Kidney (tissue), 14 donors: Measurements from ENCODE around the gene ABI3BP. TPM values are rescaled to one million over a fixed set of nuclear protein-coding genes. Genes with fewer than 3 reads are reported as not detected.

Source experiments
- DNase-seq, 5 donors: peaks; one replicate each; pipeline ENCODE4 v3.0.0-alpha.2; 2013 to 2020
- FAIRE-seq: peaks from 2 replicates; lab custom pipeline; 2012; peaks lifted over from hg19 to GRCh38; lab: Jason Lieb, UNC
- H3K27ac ChIP-seq, 2 donors: one replicate each; pipeline ENCODE4 v1.7.0; 2013; ENCODE audit warnings: low read depth in 2 of 2, low read length in 2 of 2, inconsistent platforms in 1 of 2
- H3K27me3 ChIP-seq: one replicate; pipeline ENCODE4 v1.7.1; 2013; ENCODE audit warnings: low read length, inconsistent platforms; ENCODE audit not compliant: control insufficient read depth, insufficient read depth
- H3K36me3 ChIP-seq, 3 donors: one replicate each; pipeline versions ENCODE4 v1.7.0 to v1.7.1; 2013; ENCODE audit warnings: low read length in 3 of 3, control low read depth in 1 of 3, inconsistent platforms in 1 of 3; ENCODE audit not compliant: insufficient read depth in 3 of 3, control insufficient read depth in 2 of 3
- H3K4me1 ChIP-seq, 3 donors: one replicate each; pipeline versions ENCODE4 v1.7.0 to v1.7.1; 2013; ENCODE audit warnings: low read length in 3 of 3, inconsistent platforms in 1 of 3, low read depth in 1 of 3; ENCODE audit not compliant: control insufficient read depth in 2 of 3, insufficient read depth in 2 of 3
- H3K4me3 ChIP-seq, 3 donors: one replicate each; pipeline versions ENCODE4 v1.7.0 to v1.8.1; 2013; ENCODE audit warnings: low read length in 3 of 3, control low read depth in 1 of 3, inconsistent platforms in 1 of 3
- H3K9ac ChIP-seq, 3 donors: one replicate each; pipeline versions ENCODE4 v1.7.0 to v1.7.1; 2013; ENCODE audit warnings: low read length in 3 of 3, control low read depth in 1 of 3, inconsistent platforms in 1 of 3
- H3K9me3 ChIP-seq, 3 donors: one replicate each; pipeline versions ENCODE4 v1.7.0 to v1.7.1; 2013; ENCODE audit warnings: low read length in 3 of 3, control low read depth in 1 of 3, inconsistent platforms in 1 of 3; ENCODE audit not compliant: control insufficient read depth in 2 of 3, insufficient read depth in 1 of 3
- CTCF ChIP-seq: IDR thresholded peaks from 3 replicates; pipeline ENCODE4 v1.5.1; 2012; ENCODE audit warnings: mild to moderate bottlenecking, moderate library complexity, borderline replicate concordance; ENCODE audit not compliant: insufficient read depth; ENCODE audit errors: extremely low read depth
- intact Hi-C: fragments of 100-400 bp; cut with DNase I; formaldehyde crosslinking; loops from one replicate; pipeline ENCODE4 v1.11.1; 2022
- polyA plus RNA-seq: library from polyadenylated mRNA; stranded (reverse); fragments of 350-450 nt; fragmentation: Illumina TruSeq; extraction: RNeasy Lipid Tissue Mini Kit (QIAGEN cat#74804); gene quantifications from one replicate; pipeline ENCODE4 v1.2.3, GENCODE V29; 2014; ENCODE audit warnings: low read depth, low replicate concordance; ENCODE audit not compliant: insufficient read depth
- total RNA-seq: library from RNA; stranded (reverse); fragmentation: NEBNext Ultra II Directional; extraction: Animal tissue kit (Norgen Biotek cat#: 25700); gene quantifications from one replicate; pipeline ENCODE4 v1.2.1, GENCODE V29; 2021
- donor health status: control.
- donor health status: control.
- donor health status: control.
- donor health status: control.
- donor health status: control.
- donor health status: DM: yes; HTN: yes; CAD: no.
- donor health status: Normal renal cell carcinoma (clear cell type).

ABI3BP gene
- total and polyA plus RNA-seq, 2 donors from 2014 or later, result 7.1 to 160 TPM

DNA sequence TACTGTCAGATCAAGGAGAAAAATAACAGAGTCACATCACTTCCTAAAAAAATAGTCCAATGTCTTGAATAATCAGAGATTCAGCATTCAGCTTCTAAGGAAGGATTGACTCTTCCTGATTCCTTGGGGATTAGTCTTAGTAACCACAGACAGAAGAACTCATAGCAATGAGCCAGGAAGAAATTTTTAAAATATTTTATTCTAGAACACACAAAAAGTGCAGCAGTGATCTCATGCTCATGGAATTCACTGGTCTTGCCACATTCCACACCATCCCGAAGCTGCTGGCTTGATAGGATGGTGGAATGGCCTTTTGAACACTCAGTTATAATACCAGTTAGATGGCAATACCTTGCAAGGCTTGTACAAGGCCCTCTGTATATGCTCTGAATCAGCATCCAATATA is 43.0 kb upstream of the ABI3BP start:
- no peak overlapping the region for H3K9ac ChIP-seq
- TF ChIP-seq CTCF, result no peak
- no peak overlapping the region for H3K27ac ChIP-seq
- DNase-seq (peak in 3 of 5 donors; percentile 31 to 68 (median 41)), FAIRE-seq (no peak)
- H3K4me1 ChIP-seq, result no peaks in the 10 kb centered on the region
- no peaks in the 10 kb centered on the region for H3K36me3 ChIP-seq
- no peaks in the 10 kb centered on the region for H3K27me3 ChIP-seq
- intact Hi-C loops, result no loop called here
- no peaks in the 10 kb centered on the region for H3K9me3 ChIP-seq
- H3K4me3 ChIP-seq, result no peak overlapping the region

DNA sequence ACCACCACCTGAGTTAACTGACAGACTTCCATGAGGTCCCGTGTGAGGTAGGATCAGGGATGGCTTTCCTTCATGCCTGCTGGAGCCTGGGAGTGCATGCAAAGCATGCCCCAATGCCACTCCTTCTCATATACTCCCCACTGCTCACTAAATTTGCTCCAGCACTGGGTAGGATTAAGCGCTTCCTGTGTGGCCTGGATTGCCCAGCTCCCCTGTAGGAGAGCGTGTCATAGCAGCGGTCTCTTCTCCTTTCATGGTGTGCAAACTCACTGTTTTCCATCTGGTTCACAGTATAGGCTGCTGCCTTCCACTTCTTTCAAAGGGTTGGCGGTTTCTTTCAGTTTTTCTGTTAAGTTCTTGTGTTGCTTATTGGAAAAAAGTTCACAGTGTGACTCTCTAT is 34.1 kb upstream of the ABI3BP start:
- no peak for TF ChIP-seq CTCF

DNA sequence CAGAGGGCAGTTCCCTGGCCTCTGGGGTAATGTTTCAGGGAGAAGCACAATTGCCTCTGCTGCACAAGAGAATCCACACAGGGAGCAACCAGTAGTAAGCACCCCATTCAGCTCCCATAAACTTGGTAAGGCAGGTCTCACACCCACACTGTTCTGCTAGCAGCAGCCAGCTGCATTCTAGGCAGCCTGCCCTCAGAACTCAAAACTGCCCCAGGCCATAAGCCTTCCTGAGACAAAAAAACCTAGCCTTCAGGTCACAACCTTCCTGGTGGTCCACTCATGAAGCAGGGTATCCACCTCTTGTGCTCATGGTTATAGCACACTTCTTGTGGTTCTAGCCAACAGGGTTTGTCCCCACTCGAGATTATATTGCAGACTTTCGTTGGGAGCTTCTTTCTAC is 33.7 kb upstream of the ABI3BP start:
- FAIRE-seq (no peak), DNase-seq (no peak)
- intact Hi-C loops, result no loop called here
- TF ChIP-seq CTCF, result no peak
- Histone ChIP-seq H3K36me3 (no peaks in the 10 kb centered on the region), H3K27ac (no peak overlapping the region), H3K9me3 (peaks cover 0 to 4% (median 0%) of the 10 kb centered on the region in 3 donors), H3K9ac (no peak overlapping the region), H3K4me1 (no peaks in the 10 kb centered on the region), H3K4me3 (no peak overlapping the region), H3K27me3 (no peaks in the 10 kb centered on the region)

More for the DNA sequence above, 34.1 kb upstream of the ABI3BP start:
- Histone ChIP-seq H3K27ac (no peak overlapping the region), H3K4me1 (no peaks in the 10 kb centered on the region), H3K36me3 (no peaks in the 10 kb centered on the region), H3K9ac (no peak overlapping the region), H3K27me3 (no peaks in the 10 kb centered on the region), H3K4me3 (no peak overlapping the region), H3K9me3 (peaks cover 0 to 4% (median 0%) of the 10 kb centered on the region in 3 donors)
- intact Hi-C loops, result no loop called here
- FAIRE-seq, result no peak
- DNase-seq, result no peak

DNA sequence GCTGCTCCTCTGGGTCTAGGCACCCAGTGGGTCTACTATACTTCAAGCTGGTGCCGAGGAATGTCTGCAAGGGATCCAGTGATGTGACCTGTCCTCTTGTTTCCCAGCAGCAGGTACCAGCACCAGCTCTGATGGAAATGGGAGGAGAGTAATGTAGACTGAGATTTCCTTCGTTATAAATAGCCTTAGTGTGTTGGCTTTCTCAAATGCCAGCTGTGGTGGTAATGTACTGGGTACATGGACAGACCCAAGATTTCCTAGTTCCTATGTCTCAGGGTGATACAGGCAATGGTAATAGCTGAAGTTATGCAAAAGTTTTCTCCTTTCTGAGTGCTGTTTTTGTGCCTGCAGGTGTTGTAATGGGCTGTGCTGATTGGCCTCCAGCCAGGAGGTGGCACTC is 33.0 kb upstream of the ABI3BP start:
- DNase-seq (no peak), FAIRE-seq (no peak)
- Histone ChIP-seq H3K9ac (no peak overlapping the region), H3K36me3 (no peaks in the 10 kb centered on the region), H3K27ac (no peak overlapping the region), H3K9me3 (peaks cover 0 to 4% (median 0%) of the 10 kb centered on the region in 3 donors), H3K4me1 (no peaks in the 10 kb centered on the region), H3K4me3 (no peak overlapping the region), H3K27me3 (no peaks in the 10 kb centered on the region)
- intact Hi-C loops, result no loop called here
- no peak for TF ChIP-seq CTCF
